GM18858 (cell line): Measurements from ENCODE around the gene PSAPL1.

ENCODE experiments used
- ATAC-seq: cut with Tn5 transposase; IDR thresholded peaks from one replicate; pipeline ENCODE4 v1.9.1; 2021; ENCODE audit not compliant: unreplicated experiment

PSAPL1 gene

GRCh38 chr4:7398104-7398423, 36.7 kb downstream of the PSAPL1 start:
- no peak for ATAC-seq

DNA sequence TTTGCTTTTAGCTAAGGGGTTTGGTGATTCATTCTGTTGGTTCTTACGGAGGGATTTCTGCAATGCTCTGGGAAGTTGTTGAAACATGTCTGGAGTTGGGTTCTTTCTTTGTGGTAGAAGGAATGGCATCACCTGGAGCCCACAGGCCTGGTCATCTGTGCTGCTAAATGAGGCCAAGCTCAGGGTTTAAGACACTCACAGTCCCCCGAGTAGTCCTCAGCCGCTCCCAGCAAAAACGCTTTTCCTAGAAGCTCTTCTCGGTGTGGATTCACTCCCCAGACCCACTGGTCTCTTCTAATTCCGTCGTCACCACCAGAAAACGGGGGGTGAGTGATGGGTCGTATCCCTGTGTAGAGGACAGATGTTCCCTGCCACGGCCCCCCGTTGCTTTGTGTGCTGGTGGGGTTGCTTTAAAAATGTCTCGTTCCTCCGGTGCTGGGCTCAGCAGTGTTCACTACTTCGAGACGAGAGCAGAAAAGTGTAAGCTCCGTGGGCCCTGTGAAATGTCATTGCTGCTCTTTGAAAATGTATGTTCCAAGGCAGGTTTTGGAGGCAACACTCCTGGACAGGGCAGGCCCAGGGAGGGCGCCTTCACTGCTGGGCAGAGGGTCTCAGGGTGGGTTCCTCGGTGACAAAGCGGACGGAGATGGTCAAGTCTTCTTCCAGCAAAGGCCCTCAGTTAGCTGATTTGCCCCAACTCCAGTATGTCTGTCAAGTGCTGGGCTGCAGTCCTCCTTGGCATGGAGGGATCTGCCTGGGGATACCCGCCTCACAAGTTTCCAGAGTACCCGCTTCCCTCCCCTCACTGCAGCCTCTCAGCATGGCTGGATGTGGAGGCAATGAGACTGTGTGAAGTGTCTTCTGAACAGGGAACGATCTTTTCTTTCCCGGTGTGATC, 37.3 kb downstream of the PSAPL1 start:
- no peak for ATAC-seq

DNA sequence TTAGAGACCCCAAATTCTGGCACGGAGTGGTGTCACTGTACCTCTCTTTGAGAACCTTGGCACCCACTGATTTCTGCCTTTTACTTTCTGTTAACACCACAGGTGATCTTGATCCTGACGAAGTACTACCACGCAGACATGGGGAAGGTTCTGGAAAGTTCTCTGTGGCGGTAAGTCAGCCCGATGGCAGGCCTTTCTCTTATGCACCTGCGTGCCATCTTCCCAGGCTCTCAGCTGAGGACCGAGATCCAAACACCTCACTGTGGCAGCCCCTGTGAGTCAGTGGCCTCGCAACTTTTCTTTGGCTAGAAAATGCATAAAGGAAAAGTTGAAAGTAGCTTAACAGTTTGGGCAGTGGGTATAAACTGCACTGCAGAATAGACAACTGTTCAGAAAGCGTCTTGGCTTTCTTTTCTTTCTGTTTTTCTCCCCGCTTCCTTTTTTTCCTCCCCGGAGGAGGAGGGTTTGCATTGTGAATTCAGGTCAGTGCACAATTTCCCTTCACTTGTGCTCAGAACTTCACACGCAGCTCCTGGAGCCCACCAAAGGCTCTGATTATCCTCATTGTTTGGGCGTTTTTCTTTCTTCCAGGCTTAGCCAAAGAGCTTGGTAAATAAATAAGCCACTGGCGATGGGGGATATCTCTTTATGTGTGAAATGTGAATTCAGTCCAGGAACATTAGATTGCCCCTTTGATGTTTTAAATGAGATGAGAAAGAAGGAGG, 38.4 kb downstream of the PSAPL1 start:
- ATAC-seq, result no peak

GRCh38 chr4:7395645-7396044, 39.1 kb downstream of the PSAPL1 start:
- no peak for ATAC-seq

DNA sequence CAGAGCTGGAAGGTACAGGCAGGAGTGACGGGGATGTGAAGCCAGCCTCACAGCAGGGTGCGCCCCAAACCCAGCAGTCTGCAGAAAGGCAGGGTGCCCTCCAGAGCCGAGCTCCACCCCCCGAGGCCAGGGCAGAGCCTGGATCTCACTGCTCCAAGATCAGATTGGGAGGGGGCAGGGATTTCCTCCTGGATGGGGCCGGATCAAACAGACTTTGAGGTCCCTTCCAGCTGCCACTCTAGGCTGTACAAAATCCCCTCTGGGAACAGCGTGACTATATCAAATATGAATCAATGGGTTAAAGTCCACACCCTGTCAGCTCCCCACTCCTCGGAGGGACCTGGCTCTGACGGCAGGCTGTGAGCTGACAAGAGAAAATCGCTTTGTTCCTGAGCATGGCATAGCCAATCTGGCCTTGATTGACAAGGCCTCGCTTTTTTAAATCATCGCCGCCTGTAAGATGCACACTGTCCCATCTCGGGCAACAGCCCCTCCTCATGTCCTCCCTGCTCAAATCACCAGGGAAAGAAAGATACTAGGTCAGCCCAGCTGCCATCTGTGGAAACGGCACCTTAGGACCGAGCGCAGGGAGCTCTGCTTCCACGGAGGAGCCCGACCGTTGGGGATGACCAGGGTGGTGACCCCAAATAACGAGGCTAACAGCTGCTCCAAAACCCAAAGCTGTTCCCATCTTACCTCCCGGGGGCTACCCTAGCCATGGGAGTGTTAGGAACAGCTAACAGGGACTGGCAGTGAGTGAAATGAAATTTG, 39.9 kb downstream of the PSAPL1 start:
- ATAC-seq, result no peak

DNA sequence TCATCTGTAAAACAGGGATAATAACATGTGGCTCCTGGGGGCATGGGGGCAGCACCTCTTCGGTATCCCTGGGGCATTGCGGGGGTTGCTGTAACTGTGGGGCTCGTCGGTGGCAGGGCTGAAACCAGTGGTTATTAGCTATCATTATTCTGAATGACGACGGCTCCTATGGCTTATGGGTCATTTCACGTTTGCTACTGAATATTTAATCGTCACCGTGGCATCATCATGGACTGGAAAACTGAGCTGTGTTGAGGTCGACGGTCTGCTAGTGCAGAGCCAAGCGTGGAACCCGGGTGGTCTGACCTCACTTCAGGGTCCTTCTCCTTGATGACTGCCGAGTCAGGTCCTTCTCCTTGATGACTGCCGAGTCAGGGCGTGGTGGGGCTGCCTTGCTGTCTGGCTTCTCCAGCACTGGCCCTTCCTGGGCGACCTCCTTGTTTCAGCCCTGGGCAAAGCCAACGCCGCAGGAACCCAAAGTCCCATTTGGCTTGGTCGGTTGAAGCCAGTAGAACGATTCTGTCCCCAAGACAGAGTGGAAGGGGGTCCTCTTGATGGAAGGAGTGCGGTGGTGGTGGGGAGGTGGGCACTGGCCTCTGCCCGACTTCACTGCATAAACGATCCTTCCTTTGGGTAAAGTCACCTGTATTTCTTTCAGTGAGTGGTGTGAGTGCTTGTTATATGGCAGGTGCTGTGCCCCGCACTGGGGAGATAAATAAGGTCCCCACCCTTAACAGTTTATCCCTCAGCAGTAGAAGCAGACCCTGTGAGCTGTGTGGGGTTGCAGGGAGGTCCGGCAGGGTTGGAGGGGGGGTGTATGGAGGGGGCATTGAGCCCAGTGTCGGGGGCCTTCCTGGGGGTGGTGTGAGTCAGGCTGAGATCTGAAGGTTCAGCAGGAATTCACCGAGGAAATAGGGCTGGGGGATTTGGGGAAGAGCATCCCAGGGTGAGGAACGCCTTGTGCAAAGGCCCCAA, 40.8 kb downstream of the PSAPL1 start:
- no peak for ATAC-seq

- no peak for ATAC-seq
Measured at GRCh38 chr4:7392438-7393421, 42.0 kb downstream of the PSAPL1 start.

GRCh38 chr4:7391637-7392437, 42.9 kb downstream of the PSAPL1 start:
- no peak for ATAC-seq

DNA sequence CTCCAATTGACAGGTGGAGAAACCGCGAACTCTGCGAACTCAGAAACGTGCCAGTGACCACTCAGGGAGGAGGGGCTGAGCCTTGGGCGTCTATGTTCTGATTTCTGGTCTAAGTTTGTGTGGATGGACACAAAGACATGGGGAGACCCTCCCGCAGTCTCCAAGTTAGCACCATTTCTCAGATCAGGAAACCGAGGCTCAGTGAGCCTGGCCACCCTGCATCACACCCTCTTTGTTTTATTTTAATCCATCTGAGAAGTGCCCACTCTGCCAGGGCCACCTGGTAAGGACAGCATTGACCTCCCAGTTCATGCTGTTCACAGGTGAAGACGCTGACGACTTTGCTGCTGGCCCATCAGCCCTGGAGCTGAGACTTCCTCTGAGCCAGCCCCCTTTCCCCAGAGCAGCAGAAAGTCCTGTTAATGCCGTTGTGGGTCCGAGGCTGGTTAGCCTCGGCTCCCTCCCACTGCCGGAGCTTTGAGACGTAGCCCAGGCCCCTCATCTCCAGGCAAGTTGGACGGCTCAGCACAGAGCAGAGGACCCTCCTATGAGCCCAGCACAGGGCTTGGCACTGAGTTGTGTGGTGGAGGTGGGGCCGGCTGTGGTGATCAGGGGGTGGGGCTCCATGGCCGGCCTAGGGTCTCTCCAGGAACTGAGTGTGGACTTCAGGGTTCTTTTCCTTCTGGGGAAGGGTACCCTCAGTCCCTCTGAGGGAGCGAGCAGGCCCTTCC, 43.7 kb downstream of the PSAPL1 start:
- ATAC-seq, result no peak

DNA sequence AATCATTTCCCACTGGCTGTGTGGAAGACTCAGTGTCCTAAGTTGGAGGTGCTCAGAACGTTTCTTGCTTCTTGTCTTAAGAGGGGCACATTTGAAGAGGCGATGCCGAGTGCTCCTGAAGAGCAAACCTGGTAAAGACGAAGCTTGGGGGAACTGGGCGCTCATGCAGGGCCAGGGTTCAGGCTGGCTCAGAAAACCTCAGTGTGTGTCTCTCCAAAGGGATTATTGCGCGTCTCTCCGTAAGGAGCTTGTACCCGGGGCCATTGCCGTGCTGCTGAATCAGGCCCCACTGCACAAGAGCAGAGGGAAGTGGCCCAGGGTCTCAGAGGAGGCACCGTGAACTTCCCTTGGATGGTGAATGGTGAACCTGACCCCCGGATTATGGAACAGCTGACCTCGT, 44.4 kb downstream of the PSAPL1 start:
- ATAC-seq, result no peak

DNA sequence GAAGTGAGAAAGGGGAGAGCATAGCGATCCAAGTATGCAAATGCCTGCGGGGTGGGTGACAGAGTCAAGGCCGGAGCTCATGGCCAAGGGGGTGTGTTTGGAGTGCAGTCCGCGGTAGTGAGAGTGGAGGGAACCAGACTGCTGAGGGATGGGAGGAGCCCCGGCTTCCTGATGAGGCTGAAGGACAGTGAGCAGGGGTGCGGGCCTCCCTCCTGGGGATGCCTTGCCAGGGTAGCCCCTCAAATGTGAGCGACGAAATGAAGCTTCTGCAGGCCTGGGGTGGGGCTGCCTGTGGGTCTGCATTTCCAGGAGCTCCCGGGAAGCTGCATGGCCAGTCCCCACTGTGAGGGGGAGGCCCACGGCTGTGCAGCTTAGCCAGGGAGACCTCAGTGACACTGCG, 45.0 kb downstream of the PSAPL1 start:
- no peak for ATAC-seq

GRCh38 chr4:7389101-7389701, 45.5 kb downstream of the PSAPL1 start:
- no peak for ATAC-seq

DNA sequence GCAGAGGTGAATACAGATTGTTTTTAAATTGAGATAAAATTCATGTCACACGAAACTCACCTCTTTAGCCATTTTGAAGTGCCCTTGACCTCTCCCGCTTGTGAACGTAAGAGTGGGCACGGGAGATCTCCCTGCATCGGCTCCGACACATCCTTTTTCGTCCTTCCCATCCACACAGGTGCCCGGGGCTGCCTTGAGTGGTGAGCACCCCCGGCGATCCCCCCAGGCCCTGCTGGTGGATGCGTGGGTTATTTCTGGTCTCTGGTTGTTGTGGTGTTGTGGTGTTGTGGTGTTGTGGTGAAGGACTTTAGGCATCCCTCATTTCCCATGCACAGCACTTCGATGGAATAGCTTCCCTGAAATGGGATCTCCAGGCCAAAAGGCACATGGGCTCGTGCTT, 46.1 kb downstream of the PSAPL1 start:
- no peak for ATAC-seq

DNA sequence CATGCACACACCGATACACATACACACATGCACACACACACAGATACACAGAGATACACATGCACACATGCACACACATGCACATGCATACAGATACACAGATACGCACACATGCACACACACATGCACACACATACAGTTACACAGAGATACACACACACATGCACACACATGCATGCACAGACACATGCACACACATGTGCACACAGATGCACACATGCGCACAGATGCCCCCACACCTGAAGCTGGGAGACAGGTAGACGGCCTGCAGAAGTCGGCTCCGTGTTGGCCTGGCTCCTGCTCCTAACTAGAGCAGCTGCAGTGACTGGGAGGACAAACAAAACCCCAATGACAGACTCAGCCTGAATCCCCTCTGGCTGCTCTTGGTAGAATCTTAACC, 46.8 kb downstream of the PSAPL1 start:
- no peak for ATAC-seq

GRCh38 chr4:7384929-7385890, 49.5 kb downstream of the PSAPL1 start:
- no peak for ATAC-seq
